SU-DHL-6 (cell line): ENCODE results near the gene PTRH1.

ENCODE experiments used
- H2AFZ ChIP-seq: fragments of 200-600 bp; sonication (generic); 2 replicates; pipeline ENCODE4 v1.6.1; 2014; ENCODE audit warnings: low read depth, mild to moderate bottlenecking, moderate library complexity, mixed read lengths, antibody characterized with exemption, low read length; ENCODE audit not compliant: severe bottlenecking
- H3F3A ChIP-seq: fragments of 200-600 bp; shearing (Covaris generic); 2 replicates; pipeline ENCODE4 v1.6.0; 2016; ENCODE audit warnings: antibody characterized with exemption, mild to moderate bottlenecking; ENCODE audit not compliant: insufficient read depth
- H3K27ac ChIP-seq: fragments of 200-600 bp; sonication (generic); 2 replicates; pipeline ENCODE4 v1.5.1; 2016; ENCODE audit warnings: low read depth, mild to moderate bottlenecking, low read length, moderate library complexity, mixed read lengths
- H3K27me3 ChIP-seq: fragments of 200-600 bp; sonication (generic), shearing (Covaris generic); 2 replicates; pipeline ENCODE4 v1.6.0; 2014; ENCODE audit warnings: mild to moderate bottlenecking, low read length
- H3K36me3 ChIP-seq: fragments of 200-600 bp; sonication (generic); 2 replicates; pipeline ENCODE4 v1.6.1; 2014; ENCODE audit warnings: mild to moderate bottlenecking, low read length, mixed read lengths
- H3K4me2 ChIP-seq: fragments of 300-600, 200-600 bp; shearing (Covaris generic), sonication (generic); 2 replicates; pipeline ENCODE4 v1.6.0; 2014; ENCODE audit warnings: low read length, low read depth, mild to moderate bottlenecking; ENCODE audit not compliant: poor library complexity, severe bottlenecking
- H3K4me3 ChIP-seq: fragments of 200-600 bp; sonication (generic); 2 replicates; pipeline ENCODE4 v1.5.1; 2014; ENCODE audit warnings: antibody characterized with exemption, low read length, mild to moderate bottlenecking, mixed read lengths; ENCODE audit not compliant: insufficient read depth, poor library complexity, severe bottlenecking
- H3K79me2 ChIP-seq: fragments of 200-600 bp; sonication (generic); 2 replicates; pipeline ENCODE4 v1.6.1; 2014; ENCODE audit warnings: mild to moderate bottlenecking, low read length, moderate library complexity; ENCODE audit not compliant: insufficient read depth
- H3K9ac ChIP-seq: fragments of 200-600 bp; sonication (generic); 2 replicates; pipeline ENCODE4 v1.7.0; 2014; ENCODE audit warnings: mild to moderate bottlenecking, low read length
- H3K9me2 ChIP-seq: fragments of 200-600 bp; sonication (generic); replicated peaks from 2 replicates; pipeline ENCODE4 v1.6.1; 2014; ENCODE audit warnings: low read length; ENCODE audit not compliant: insufficient read depth
- H3K9me3 ChIP-seq: fragments of 200-600 bp; sonication (generic); 2 replicates; pipeline ENCODE4 v1.6.1; 2014; ENCODE audit warnings: low read length, mixed read lengths; ENCODE audit not compliant: insufficient read depth
- H4K20me1 ChIP-seq: fragments of 200-600 bp; sonication (generic); 2 replicates; pipeline ENCODE4 v1.6.1; 2014; ENCODE audit warnings: low read depth, mild to moderate bottlenecking, antibody characterized with exemption, low read length, moderate library complexity, mixed read lengths
- CTCF ChIP-seq: fragments of 200-600 bp; sonication (generic); IDR thresholded peaks from one replicate; pipeline ENCODE4 v1.5.1; 2017; ENCODE audit warnings: antibody characterized with exemption, mild to moderate bottlenecking, low read length, moderate library complexity; ENCODE audit not compliant: insufficient read depth, poor library complexity, severe bottlenecking
- EZH2phosphoT487 ChIP-seq: fragments of 200-600 bp; sonication (generic), shearing (Covaris generic); conservative IDR thresholded peaks from 2 replicates; pipeline ENCODE4 v1.6.1; 2018; ENCODE audit warnings: mild to moderate bottlenecking, antibody characterized with exemption, low read length, moderate library complexity, mixed read lengths

The PTRH1 gene

GRCh38 chr9:127731938-127732337 lies 16.5 kb upstream of the PTRH1 start:
- Histone ChIP-seq H4K20me1 (no peaks in the 10 kb centered on the region), H3K9me3 (no peaks in the 10 kb centered on the region), H3K36me3 (no peaks in the 10 kb centered on the region), H3K4me3 (no peak overlapping the region), H3K27me3 (no peaks in the 10 kb centered on the region), H3K79me2 (no peaks in the 10 kb centered on the region), H3K9ac (no peak overlapping the region), H3K27ac (no peak overlapping the region), H3K9me2 (no peaks in the 10 kb centered on the region), H3F3A (peaks cover 3% of the 10 kb centered on the region; the same call in 1 of the 2 replicates), H3K4me2 (no peak overlapping the region), H2AFZ (no peak overlapping the region)
- no peak for TF ChIP-seq CTCF
- TF ChIP-seq EZH2phosphoT487, result no peak

GRCh38 chr9:127730799-127731410 lies 15.4 kb upstream of the PTRH1 start:
- no peak overlapping the region for H3K27ac ChIP-seq
- no peaks in the 10 kb centered on the region for H4K20me1 ChIP-seq
- no peaks in the 10 kb centered on the region for H3K27me3 ChIP-seq
- H3K36me3 ChIP-seq, result no peaks in the 10 kb centered on the region
- TF ChIP-seq CTCF (no peak), EZH2phosphoT487 (no peak)
- no peak overlapping the region for H3K4me3 ChIP-seq
- no peak overlapping the region for H3K4me2 ChIP-seq
- H3K9ac ChIP-seq, result no peak overlapping the region
- no peak overlapping the region for H2AFZ ChIP-seq
- peaks cover 3% of the 10 kb centered on the region; the same call in 1 of the 2 replicates for H3F3A ChIP-seq
- H3K9me3 ChIP-seq, result no peaks in the 10 kb centered on the region
- no peaks in the 10 kb centered on the region for H3K9me2 ChIP-seq
- H3K79me2 ChIP-seq, result no peaks in the 10 kb centered on the region

GRCh38 chr9:127730262-127730661 lies 14.8 kb upstream of the PTRH1 start:
- Histone ChIP-seq H3K4me3 (no peak overlapping the region), H3K79me2 (no peaks in the 10 kb centered on the region), H3K27me3 (no peaks in the 10 kb centered on the region), H3F3A (peaks cover 3% of the 10 kb centered on the region; the same call in 1 of the 2 replicates), H3K9me3 (no peaks in the 10 kb centered on the region), H3K9ac (no peak overlapping the region), H3K4me2 (no peak overlapping the region), H3K9me2 (no peaks in the 10 kb centered on the region), H4K20me1 (no peaks in the 10 kb centered on the region), H3K27ac (no peak overlapping the region), H2AFZ (no peak overlapping the region), H3K36me3 (no peaks in the 10 kb centered on the region)
- TF ChIP-seq EZH2phosphoT487 (no peak), CTCF (no peak)
